GM12891 (cell line): ENCODE data around the gene AFMID.

Source experiments
- POLR2A ChIP-seq: IDR thresholded peaks from 2 replicates; pipeline ENCODE4 v1.6.1; 2011; ENCODE audit warnings: low read depth, low read length, control low read depth
- POLR2AphosphoS5 ChIP-seq: IDR thresholded peaks from 2 replicates; pipeline ENCODE4 v1.6.1; 2011; ENCODE audit warnings: low read depth, low read length, control low read depth
- POU2F2 ChIP-seq: IDR thresholded peaks from 2 replicates; pipeline ENCODE4 v1.6.1; 2011; ENCODE audit warnings: low read depth, mild to moderate bottlenecking, control low read depth, low read length, moderate library complexity
- TAF1 ChIP-seq: IDR thresholded peaks from 2 replicates; pipeline ENCODE4 v1.6.1; 2011; ENCODE audit warnings: low read depth, low read length, control low read depth

DNA sequence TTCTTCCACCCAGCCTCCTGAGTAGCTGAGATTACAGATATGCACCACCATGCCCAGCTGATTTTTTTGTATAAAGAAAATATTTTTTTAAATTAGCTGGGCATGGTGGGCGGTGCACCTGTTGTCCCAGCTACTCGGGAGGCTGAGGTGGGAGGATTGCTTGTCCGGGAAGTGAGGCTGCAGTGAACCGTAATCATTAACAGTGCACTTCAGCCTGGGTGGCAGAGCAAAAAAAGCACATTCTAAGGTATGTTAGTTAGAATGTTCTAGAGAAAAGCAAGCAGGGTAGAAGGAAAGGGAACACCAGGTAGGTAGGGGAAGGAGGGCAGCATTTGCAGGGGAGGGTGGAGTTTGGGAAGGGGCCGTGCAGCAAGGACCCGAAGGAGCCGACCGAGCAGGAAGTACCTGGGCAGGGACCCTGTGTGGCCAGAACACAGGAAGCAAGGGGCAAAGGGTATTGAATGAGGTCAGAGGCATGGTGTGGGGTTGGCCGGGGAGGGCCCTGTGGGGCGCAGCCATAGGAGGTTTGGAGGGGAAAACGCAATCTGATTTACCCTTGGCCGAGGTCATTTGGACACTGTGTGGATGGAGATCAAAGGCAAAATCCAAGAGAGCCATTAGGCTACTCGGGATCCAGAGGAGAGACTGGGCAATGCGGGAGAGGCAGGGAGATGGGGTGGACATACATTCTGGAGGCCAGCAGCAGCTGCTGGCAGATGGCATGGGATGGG lies 38.7 kb upstream of the AFMID start:
- TF ChIP-seq POLR2A (no peak), POLR2AphosphoS5 (no peak), TAF1 (no peak), POU2F2 (no peak)
